ENCODE data around the gene MGMT. TPM values are rescaled to one million over a fixed set of nuclear protein-coding genes. Genes with fewer than 3 reads are reported as not detected.

Gene MGMT
- total and polyA plus RNA-seq, 2 experiments from 2014 or later, result 19.3 to 21.9 TPM

GRCh38 chr10:129614341-129614740 lies 147.3 kb downstream of the MGMT start:
- H3K36me3 Mint-ChIP-seq (ENCODE audit: low read depth), result no peaks in the 10 kb centered on the region
- H3K27ac ChIP-seq (ENCODE audit: low read depth), result no peak overlapping the region
- peaks cover 13% of the 10 kb centered on the region; the same call in 1 of the 2 replicates for H3K9me2 ChIP-seq (ENCODE audit: insufficient read depth)
- DNase-seq (ENCODE audit: low spot score) (no peak), ATAC-seq (no peak)
- no peak overlapping the region for H3K4me3 Mint-ChIP-seq
- H3K4me2 ChIP-seq, result no peak overlapping the region
- no peaks in the 10 kb centered on the region for H3K9me3 Mint-ChIP-seq
- peaks cover 11% of the 10 kb centered on the region for H3K4me1 Mint-ChIP-seq
- H3K27ac Mint-ChIP-seq, result no peak overlapping the region
- TF ChIP-seq ZNF462 (CRISPR knock-in tag; IDR thresholded peaks at IDR 0.05) (no peak), ZNF114 (CRISPR knock-in tag; IDR thresholded peaks at IDR 0.05) (no peak), CREB1 (CRISPR knock-in tag; IDR thresholded peaks at IDR 0.05; ENCODE audit: low read depth) (no peak), EZH2 (IDR thresholded peaks at IDR 0.05; ENCODE audit: low read depth, unreplicated experiment) (no peak), ZNF331 (CRISPR knock-in tag; IDR thresholded peaks at IDR 0.05; ENCODE audit: low read depth) (no peak), STAT1 (IDR thresholded peaks at IDR 0.05; ENCODE audit: unreplicated experiment) (no peak)
- TF ChIP-seq, protein P1, sequence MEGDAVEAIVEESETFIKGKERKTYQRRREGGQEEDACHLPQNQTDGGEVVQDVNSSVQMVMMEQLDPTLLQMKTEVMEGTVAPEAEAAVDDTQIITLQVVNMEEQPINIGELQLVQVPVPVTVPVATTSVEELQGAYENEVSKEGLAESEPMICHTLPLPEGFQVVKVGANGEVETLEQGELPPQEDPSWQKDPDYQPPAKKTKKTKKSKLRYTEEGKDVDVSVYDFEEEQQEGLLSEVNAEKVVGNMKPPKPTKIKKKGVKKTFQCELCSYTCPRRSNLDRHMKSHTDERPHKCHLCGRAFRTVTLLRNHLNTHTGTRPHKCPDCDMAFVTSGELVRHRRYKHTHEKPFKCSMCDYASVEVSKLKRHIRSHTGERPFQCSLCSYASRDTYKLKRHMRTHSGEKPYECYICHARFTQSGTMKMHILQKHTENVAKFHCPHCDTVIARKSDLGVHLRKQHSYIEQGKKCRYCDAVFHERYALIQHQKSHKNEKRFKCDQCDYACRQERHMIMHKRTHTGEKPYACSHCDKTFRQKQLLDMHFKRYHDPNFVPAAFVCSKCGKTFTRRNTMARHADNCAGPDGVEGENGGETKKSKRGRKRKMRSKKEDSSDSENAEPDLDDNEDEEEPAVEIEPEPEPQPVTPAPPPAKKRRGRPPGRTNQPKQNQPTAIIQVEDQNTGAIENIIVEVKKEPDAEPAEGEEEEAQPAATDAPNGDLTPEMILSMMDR (conservative IDR thresholded peaks at IDR 0.05; ENCODE audit: low read depth in 2 of 2), result no peak
- TF ChIP-seq, protein P2, sequence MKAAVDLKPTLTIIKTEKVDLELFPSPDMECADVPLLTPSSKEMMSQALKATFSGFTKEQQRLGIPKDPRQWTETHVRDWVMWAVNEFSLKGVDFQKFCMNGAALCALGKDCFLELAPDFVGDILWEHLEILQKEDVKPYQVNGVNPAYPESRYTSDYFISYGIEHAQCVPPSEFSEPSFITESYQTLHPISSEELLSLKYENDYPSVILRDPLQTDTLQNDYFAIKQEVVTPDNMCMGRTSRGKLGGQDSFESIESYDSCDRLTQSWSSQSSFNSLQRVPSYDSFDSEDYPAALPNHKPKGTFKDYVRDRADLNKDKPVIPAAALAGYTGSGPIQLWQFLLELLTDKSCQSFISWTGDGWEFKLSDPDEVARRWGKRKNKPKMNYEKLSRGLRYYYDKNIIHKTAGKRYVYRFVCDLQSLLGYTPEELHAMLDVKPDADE (IDR thresholded peaks at IDR 0.05), result no peak
- H3K4me1 ChIP-seq (ENCODE audit: insufficient read depth), result no peaks in the 10 kb centered on the region
- H3K79me2 ChIP-seq (replicated peaks; ENCODE audit: insufficient read depth), result no peaks in the 10 kb centered on the region
- H3K27me3 Mint-ChIP-seq (ENCODE audit: insufficient read depth, low read depth, poor library complexity), result peaks cover 6% of the 10 kb centered on the region
- no peaks in the 10 kb centered on the region for H3F3A ChIP-seq (replicated peaks; ENCODE audit: low read depth)
- H3K36me3 ChIP-seq (ENCODE audit: insufficient read depth), result no peaks in the 10 kb centered on the region
- H3K27me3 ChIP-seq (ENCODE audit: insufficient read depth), result no peaks in the 10 kb centered on the region
- H3K4me3 ChIP-seq, result no peak overlapping the region
- no peak overlapping the region for H2AFZ ChIP-seq
- H4K20me1 ChIP-seq (replicated peaks; ENCODE audit: insufficient read depth), result 0 out of 2 replicates have a peak, but pooled peaks cover 2% of the 10 kb centered on the region
